RWPE2 (cell line): ENCODE data around the gene DPF3.
A peak's percentile ranks its signal among the peaks of the same experiment; 100 is the strongest.

ENCODE experiments used
- ATAC-seq: fragments of 200-7000 bp; cut with Tn5 transposase; 3 replicates; pipeline ENCODE4 v1.9.1; 2021; ENCODE audit warnings: low read depth
- DNase-seq: peaks from one replicate; pipeline ENCODE4 v3.0.0-alpha.2; 2020; ENCODE audit warnings: low spot score
- H3K27ac ChIP-seq: fragments of 450-650 bp; 2 replicates; pipeline ENCODE4 v1.5.1; 2017; ENCODE audit warnings: mild to moderate bottlenecking; ENCODE audit not compliant: poor library complexity, severe bottlenecking
- H3K27me3 ChIP-seq: fragments of 250-450 bp; sonication (Bioruptor Pico); 2 replicates; pipeline ENCODE4 v1.5.1; 2021; ENCODE audit warnings: mild to moderate bottlenecking, moderate library complexity; ENCODE audit not compliant: insufficient read depth, poor library complexity, severe bottlenecking
- H3K36me3 ChIP-seq: fragments of 250-450 bp; sonication (Bioruptor Pico); 2 replicates; pipeline ENCODE4 v1.5.1; 2020; ENCODE audit warnings: low read depth, mild to moderate bottlenecking, moderate library complexity
- H3K4me1 ChIP-seq: fragments of 250-450 bp; sonication (Bioruptor Pico); 2 replicates; pipeline ENCODE4 v1.5.1; 2021; ENCODE audit warnings: mild to moderate bottlenecking, moderate library complexity; ENCODE audit not compliant: insufficient read depth, poor library complexity, severe bottlenecking
- H3K4me3 ChIP-seq: fragments of 250-450 bp; sonication (Bioruptor Pico); 2 replicates; pipeline ENCODE4 v1.5.1; 2021; ENCODE audit warnings: mild to moderate bottlenecking, moderate library complexity; ENCODE audit not compliant: severe bottlenecking
- H3K9me3 ChIP-seq: fragments of 250-450 bp; sonication (Bioruptor Pico); 2 replicates; pipeline ENCODE4 v1.5.1; 2021; ENCODE audit warnings: mild to moderate bottlenecking, moderate library complexity; ENCODE audit not compliant: severe bottlenecking
- TF ChIP-seq, protein P1 (sequence below): fragments of 450-650 bp; IDR thresholded peaks from one replicate; pipeline ENCODE4 v1.5.1; 2017; ENCODE audit warnings: mild to moderate bottlenecking, moderate library complexity; ENCODE audit not compliant: poor library complexity, severe bottlenecking

Gene DPF3

DNA sequence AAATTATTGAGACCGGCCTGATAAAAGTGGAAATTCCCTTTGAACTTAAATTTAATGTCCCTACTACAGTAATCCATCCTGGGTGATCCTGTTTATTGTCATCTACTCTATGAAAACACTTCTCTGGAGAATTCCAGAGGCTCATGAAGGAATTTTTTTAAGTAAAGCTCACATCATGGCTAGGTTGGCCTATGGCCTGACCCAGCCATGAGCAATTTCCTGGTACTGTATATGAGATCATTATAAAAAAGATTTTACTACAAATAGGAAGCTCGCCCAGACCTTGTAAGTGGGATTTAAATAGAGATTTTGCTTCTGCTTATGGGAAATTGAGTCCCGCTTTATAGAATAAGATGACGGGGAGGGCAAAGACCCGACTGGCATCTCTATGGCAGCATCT, 215.5 kb downstream of the DPF3 start:
- no peaks in the 10 kb centered on the region for H3K36me3 ChIP-seq
- no peak for ATAC-seq
- peaks cover 6% of the 10 kb centered on the region for H3K4me1 ChIP-seq
- H3K27ac ChIP-seq, result no peak overlapping the region
- no peak for DNase-seq
- no peaks in the 10 kb centered on the region for H3K27me3 ChIP-seq
- TF ChIP-seq, protein P1, sequence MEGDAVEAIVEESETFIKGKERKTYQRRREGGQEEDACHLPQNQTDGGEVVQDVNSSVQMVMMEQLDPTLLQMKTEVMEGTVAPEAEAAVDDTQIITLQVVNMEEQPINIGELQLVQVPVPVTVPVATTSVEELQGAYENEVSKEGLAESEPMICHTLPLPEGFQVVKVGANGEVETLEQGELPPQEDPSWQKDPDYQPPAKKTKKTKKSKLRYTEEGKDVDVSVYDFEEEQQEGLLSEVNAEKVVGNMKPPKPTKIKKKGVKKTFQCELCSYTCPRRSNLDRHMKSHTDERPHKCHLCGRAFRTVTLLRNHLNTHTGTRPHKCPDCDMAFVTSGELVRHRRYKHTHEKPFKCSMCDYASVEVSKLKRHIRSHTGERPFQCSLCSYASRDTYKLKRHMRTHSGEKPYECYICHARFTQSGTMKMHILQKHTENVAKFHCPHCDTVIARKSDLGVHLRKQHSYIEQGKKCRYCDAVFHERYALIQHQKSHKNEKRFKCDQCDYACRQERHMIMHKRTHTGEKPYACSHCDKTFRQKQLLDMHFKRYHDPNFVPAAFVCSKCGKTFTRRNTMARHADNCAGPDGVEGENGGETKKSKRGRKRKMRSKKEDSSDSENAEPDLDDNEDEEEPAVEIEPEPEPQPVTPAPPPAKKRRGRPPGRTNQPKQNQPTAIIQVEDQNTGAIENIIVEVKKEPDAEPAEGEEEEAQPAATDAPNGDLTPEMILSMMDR, result no peak
- H3K9me3 ChIP-seq, result peaks cover 5% of the 10 kb centered on the region
- no peak overlapping the region for H3K4me3 ChIP-seq

- Histone ChIP-seq H3K27ac (no peak overlapping the region), H3K36me3 (no peaks in the 10 kb centered on the region), H3K4me3 (no peak overlapping the region), H3K27me3 (no peaks in the 10 kb centered on the region), H3K4me1 (peaks cover 6% of the 10 kb centered on the region), H3K9me3 (peaks cover 5% of the 10 kb centered on the region)
- ATAC-seq (no peak), DNase-seq (no peak)
- TF ChIP-seq, protein P1, result no peak
Observed at GRCh38 chr14:72677664-72678063, 216.2 kb downstream of the DPF3 start.

GRCh38 chr14:72675126-72675525, 218.8 kb downstream of the DPF3 start:
- DNase-seq (no peak), ATAC-seq (no peak)
- TF ChIP-seq, protein P1, result no peak
- Histone ChIP-seq H3K27ac (no peak overlapping the region), H3K9me3 (peaks cover 5% of the 10 kb centered on the region), H3K27me3 (no peaks in the 10 kb centered on the region), H3K4me3 (no peak overlapping the region), H3K4me1 (peaks cover 6% of the 10 kb centered on the region), H3K36me3 (no peaks in the 10 kb centered on the region)

GRCh38 chr14:72673179-72673578, 220.7 kb downstream of the DPF3 start:
- no peak for ATAC-seq
- H3K9me3 ChIP-seq, result peaks cover 5% of the 10 kb centered on the region
- DNase-seq, result no peak
- H3K36me3 ChIP-seq, result no peaks in the 10 kb centered on the region
- TF ChIP-seq, protein P1, result no peak
- H3K4me3 ChIP-seq, result no peak overlapping the region
- H3K4me1 ChIP-seq, result no peaks in the 10 kb centered on the region
- no peak overlapping the region for H3K27ac ChIP-seq
- no peaks in the 10 kb centered on the region for H3K27me3 ChIP-seq

GRCh38 chr14:72666610-72667009, 227.3 kb downstream of the DPF3 start:
- ATAC-seq, result peak; percentile 53
- DNase-seq, result no peak
- no peaks in the 10 kb centered on the region for H3K9me3 ChIP-seq
- no peak overlapping the region for H3K4me3 ChIP-seq
- peaks cover 25% of the 10 kb centered on the region for H3K4me1 ChIP-seq
- H3K27ac ChIP-seq, result peak overlapping the region; percentile 89
- H3K27me3 ChIP-seq, result no peaks in the 10 kb centered on the region
- H3K36me3 ChIP-seq, result no peaks in the 10 kb centered on the region
- TF ChIP-seq, protein P1, result no peak
